ENCODE results near the gene BBLN. TPM values are rescaled to one million over a fixed set of nuclear protein-coding genes. Genes with fewer than 3 reads are reported as not detected.

BBLN gene
- total RNA-seq, 1 experiment from 2014 or later: 41.9 TPM

DNA sequence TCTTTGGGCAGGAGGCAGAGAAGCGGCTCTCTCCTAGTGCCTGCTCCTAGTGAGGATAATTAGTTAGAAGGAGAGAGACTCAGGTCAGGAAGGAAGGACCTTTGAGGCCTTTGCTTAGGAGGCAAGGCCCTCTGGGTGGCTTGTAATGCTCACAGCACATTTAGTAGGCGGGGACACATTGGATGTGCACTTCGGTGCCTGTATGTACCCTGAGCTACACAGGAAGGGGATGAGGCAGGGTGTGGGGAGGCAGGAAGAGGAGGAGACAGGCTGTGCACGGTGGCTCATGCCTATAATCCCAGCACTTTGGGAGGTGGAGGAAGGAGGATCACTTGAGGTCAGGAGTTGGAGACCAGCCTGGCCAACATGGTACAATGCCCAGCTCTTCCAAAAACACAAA lies 18.0 kb upstream of the BBLN start:
- Histone ChIP-seq H3K4me3 (ENCODE audit: low read depth, low read length, poor library complexity, severe bottlenecking) (no peak overlapping the region), H3K27me3 (replicated peaks; ENCODE audit: insufficient read depth, low read depth, low read length, poor library complexity) (no peaks in the 10 kb centered on the region), H3K36me3 (ENCODE audit: insufficient read depth, low read length, poor library complexity, severe bottlenecking) (no peaks in the 10 kb centered on the region), H3K27ac (ENCODE audit: low read depth, low read length, poor library complexity, severe bottlenecking) (no peak overlapping the region), H3K4me1 (ENCODE audit: insufficient read depth, low read length, poor library complexity, severe bottlenecking) (no peaks in the 10 kb centered on the region), H3K9me3 (ENCODE audit: low read depth, low read length, poor library complexity, severe bottlenecking) (no peaks in the 10 kb centered on the region)
- TF ChIP-seq EZH2 (IDR thresholded peaks at IDR 0.05; ENCODE audit: borderline replicate concordance, low read depth, low read length, poor library complexity, severe bottlenecking) (no peak), CTCF (conservative IDR thresholded peaks at IDR 0.05; ENCODE audit: low read depth, low read length) (no peak)
- DNase-seq (ENCODE audit: low spot score): no peak
- intact Hi-C loops (cut with micrococcal nuclease; ENCODE audit: unreplicated experiment): no loop called here
- no TSS peak for BruUV-seq (replicated peaks)
- ChIA-PET POLR2A (ENCODE audit: low non-redundant PET) (no interaction called here), CTCF (no interaction called here)

DNA sequence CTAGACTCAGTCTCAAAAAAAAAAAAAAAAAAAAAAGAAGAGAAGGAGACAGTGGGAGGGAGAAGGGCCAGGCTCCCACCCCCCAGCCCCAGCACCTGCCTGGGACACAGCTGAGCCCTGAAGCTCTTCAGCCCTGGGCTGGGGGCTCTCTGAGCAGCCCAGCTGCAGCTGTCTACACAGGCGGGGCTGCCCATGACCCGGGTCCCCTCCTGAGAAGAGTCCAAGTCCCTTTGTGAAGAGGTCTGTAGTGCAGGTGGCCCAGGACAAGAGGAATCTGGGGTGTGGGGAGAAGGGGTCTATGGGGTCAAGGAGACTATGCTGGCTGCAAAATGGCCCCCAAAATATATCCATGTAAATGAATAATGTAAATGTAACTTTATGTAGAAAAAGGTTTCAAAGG lies 17.5 kb upstream of the BBLN start:
- no TSS peak for BruUV-seq (replicated peaks)
- no peaks in the 10 kb centered on the region for H3K27me3 ChIP-seq (replicated peaks; ENCODE audit: insufficient read depth, low read depth, low read length, poor library complexity)
- no peak for DNase-seq (ENCODE audit: low spot score)
- no peaks in the 10 kb centered on the region for H3K9me3 ChIP-seq (ENCODE audit: low read depth, low read length, poor library complexity, severe bottlenecking)
- intact Hi-C loops (cut with micrococcal nuclease; ENCODE audit: unreplicated experiment): no loop called here
- ChIA-PET CTCF (no interaction called here), POLR2A (ENCODE audit: low non-redundant PET) (no interaction called here)
- H3K4me3 ChIP-seq (ENCODE audit: low read depth, low read length, poor library complexity, severe bottlenecking): no peak overlapping the region
- no peak for TF ChIP-seq CTCF (conservative IDR thresholded peaks at IDR 0.05; ENCODE audit: low read depth, low read length)
- TF ChIP-seq EZH2 (IDR thresholded peaks at IDR 0.05; ENCODE audit: borderline replicate concordance, low read depth, low read length, poor library complexity, severe bottlenecking): no peak
- H3K4me1 ChIP-seq (ENCODE audit: insufficient read depth, low read length, poor library complexity, severe bottlenecking): no peaks in the 10 kb centered on the region
- no peaks in the 10 kb centered on the region for H3K36me3 ChIP-seq (ENCODE audit: insufficient read depth, low read length, poor library complexity, severe bottlenecking)
- H3K27ac ChIP-seq (ENCODE audit: low read depth, low read length, poor library complexity, severe bottlenecking): no peak overlapping the region

- ChIA-PET POLR2A (ENCODE audit: low non-redundant PET) (no interaction called here), CTCF (interaction anchor here (0.7 kb wide), 1 partner anchor 49 kb away, joined by 3 read pairs; no protein-coding TSS in a partner anchor)
- Histone ChIP-seq H3K27ac (ENCODE audit: low read depth, low read length, poor library complexity, severe bottlenecking) (no peak overlapping the region), H3K4me3 (ENCODE audit: low read depth, low read length, poor library complexity, severe bottlenecking) (no peak overlapping the region), H3K36me3 (ENCODE audit: insufficient read depth, low read length, poor library complexity, severe bottlenecking) (no peaks in the 10 kb centered on the region), H3K9me3 (ENCODE audit: low read depth, low read length, poor library complexity, severe bottlenecking) (no peaks in the 10 kb centered on the region), H3K4me1 (ENCODE audit: insufficient read depth, low read length, poor library complexity, severe bottlenecking) (no peaks in the 10 kb centered on the region), H3K27me3 (replicated peaks; ENCODE audit: insufficient read depth, low read depth, low read length, poor library complexity) (no peaks in the 10 kb centered on the region)
- intact Hi-C loops (cut with micrococcal nuclease; ENCODE audit: unreplicated experiment): no loop called here
- DNase-seq (ENCODE audit: low spot score): no peak
- no peak for TF ChIP-seq CTCF (conservative IDR thresholded peaks at IDR 0.05; ENCODE audit: low read depth, low read length)
- no peak for TF ChIP-seq EZH2 (IDR thresholded peaks at IDR 0.05; ENCODE audit: borderline replicate concordance, low read depth, low read length, poor library complexity, severe bottlenecking)
- BruUV-seq (replicated peaks): no TSS peak
Observed at GRCh38 chr9:128143525-128144238, 16.4 kb upstream of the BBLN start.
